GM12878 (cell line): ENCODE measurements around the gene ENTPD6. TPM values are rescaled to one million over a fixed set of nuclear protein-coding genes. Genes with fewer than 3 reads are reported as not detected.

Experiments
- ATAC-seq: fragments of 200-7000 bp; cut with Tn5 transposase; 3 replicates; pipeline ENCODE4 v1.9.1; 2020; ENCODE audit warnings: mild to moderate bottlenecking, moderate library complexity
- BruUV-seq: library from RNA; stranded (reverse); fragments of 400-500 nt; replicated peaks from 2 replicates; lab custom pipeline; 2021; lab: Mats Ljungman, UMichigan
- CTCF ChIA-PET: fragments of 300-600 bp; sonication (Branson Sonifier 250); formaldehyde crosslinking; extraction: SDS; loops from one replicate; lab custom pipeline; 2021; ENCODE audit warnings: inconsistent platforms; lab: Yijun Ruan, JAX
- POLR2A ChIA-PET: fragments of 350-600 bp; formaldehyde crosslinking; extraction: SDS; loops from one replicate; lab custom pipeline; 2021; ENCODE audit warnings: inconsistent platforms; lab: Charles Lee
- RAD21 ChIA-PET: fragments of 300-600 bp; sonication (Branson Sonifier 250); formaldehyde crosslinking; loops from one replicate; lab custom pipeline; 2023; ENCODE audit warnings: antibody characterized with exemption; ENCODE audit not compliant: unreplicated experiment; lab: Charles Lee
- SMC1A ChIA-PET: fragments of 300-600 bp; sonication (Branson Sonifier 250); formaldehyde crosslinking; loops from one replicate; lab custom pipeline; 2023; ENCODE audit not compliant: unreplicated experiment, uncharacterized antibody; lab: Charles Lee
- DNase-seq: peaks from one replicate; pipeline ENCODE4 v3.0.0-alpha.2; 2011; ENCODE audit warnings: low read depth, low spot score
- FAIRE-seq: peaks from 3 replicates; lab custom pipeline; 2011; peaks lifted over from hg19 to GRCh38; lab: Jason Lieb, UNC
- H2AFZ ChIP-seq: 2 replicates; pipeline ENCODE4 v1.6.0; 2011; ENCODE audit warnings: low read depth, low read length, control low read depth; ENCODE audit not compliant: control insufficient read depth
- H3K27ac ChIP-seq: 2 replicates; pipeline ENCODE4 v1.5.1; 2011; ENCODE audit warnings: control low read depth; ENCODE audit not compliant: control insufficient read depth, insufficient read depth
- H3K27me3 ChIP-seq, 2 experiments: replicated peaks in 1 of 2; 2 replicates each; pipeline versions ENCODE4 v1.6.0 to v1.6.1; 2011; ENCODE audit warnings: low read length in 1 of 2; ENCODE audit not compliant: control insufficient read depth in 2 of 2, insufficient read depth in 2 of 2
- H3K36me3 ChIP-seq, 2 experiments: 2 replicates each; pipeline ENCODE4 v1.5.1; 2011; ENCODE audit warnings: low read length in 1 of 2; ENCODE audit not compliant: control insufficient read depth in 2 of 2, insufficient read depth in 2 of 2
- H3K4me1 ChIP-seq: 2 replicates; pipeline ENCODE4 v1.6.1; 2011; ENCODE audit warnings: mild to moderate bottlenecking, low read length, moderate library complexity, mixed read lengths; ENCODE audit not compliant: control insufficient read depth, insufficient read depth
- H3K4me2 ChIP-seq: 2 replicates; pipeline ENCODE4 v1.6.0; 2011; ENCODE audit warnings: control low read depth; ENCODE audit not compliant: control insufficient read depth, insufficient read depth
- H3K4me3 ChIP-seq: fragments of 200-600 bp; sonication (generic); 2 replicates; pipeline ENCODE4 v1.5.1; 2016
- H3K79me2 ChIP-seq: 2 replicates; pipeline ENCODE4 v1.6.0; 2011; ENCODE audit warnings: low read length; ENCODE audit not compliant: control insufficient read depth, insufficient read depth
- H3K9ac ChIP-seq: 2 replicates; pipeline ENCODE4 v1.8.0; 2011; ENCODE audit warnings: low read length, control low read depth, mixed read lengths; ENCODE audit not compliant: control insufficient read depth, insufficient read depth
- H3K9me3 ChIP-seq: replicated peaks from 3 replicates; pipeline ENCODE4 v1.5.1; 2011; ENCODE audit warnings: mild to moderate bottlenecking, low read length; ENCODE audit not compliant: control insufficient read depth, insufficient read depth
- H4K20me1 ChIP-seq: 2 replicates; pipeline ENCODE4 v1.6.0; 2011; ENCODE audit not compliant: control insufficient read depth, insufficient read depth
- CBX5 ChIP-seq: sonication (generic); IDR thresholded peaks from 2 replicates; pipeline ENCODE4 v1.6.1; 2016; ENCODE audit warnings: low read depth, moderate library complexity, mild to moderate bottlenecking, inconsistent platforms
- EP300 ChIP-seq, 2 experiments: fragments of 150-350 bp in 1 of 2; IDR thresholded peaks; 2 replicates each; pipeline ENCODE4 v1.6.1; 2011 to 2012; ENCODE audit warnings: low read depth in 2 of 2, low read length in 2 of 2, borderline replicate concordance in 1 of 2, improper control_type of control experiment in 1 of 2, inconsistent platforms in 1 of 2; ENCODE audit not compliant: control insufficient read depth in 1 of 2
- EZH2 ChIP-seq: IDR thresholded peaks from 2 replicates; pipeline ENCODE4 v1.6.1; 2012; ENCODE audit warnings: low read depth, mild to moderate bottlenecking, control low read depth, inconsistent platforms, low read length, borderline replicate concordance; ENCODE audit not compliant: control insufficient read depth
- GATAD2B ChIP-seq: fragments of 450-650 bp; conservative IDR thresholded peaks from 2 replicates; pipeline ENCODE4 v1.6.1; 2017; ENCODE audit warnings: low read depth, mild to moderate bottlenecking, moderate library complexity
- HDAC6 ChIP-seq: fragments of 200-600 bp; sonication (generic); IDR thresholded peaks from one replicate; pipeline ENCODE4 v1.8.0; 2017; ENCODE audit warnings: antibody characterized with exemption; ENCODE audit not compliant: unreplicated experiment
- HDGF ChIP-seq: fragments of 450-650 bp; IDR thresholded peaks from 2 replicates; pipeline ENCODE4 v1.6.1; 2016; ENCODE audit warnings: antibody characterized with exemption
- KDM1A ChIP-seq: fragments of 200-600 bp; sonication (generic); IDR thresholded peaks from 2 replicates; pipeline ENCODE4 v1.6.1; 2016; ENCODE audit warnings: borderline replicate concordance
- MYB ChIP-seq: fragments of 150-350 bp; IDR thresholded peaks from 2 replicates; pipeline ENCODE4 v1.6.1; 2014; ENCODE audit warnings: mild to moderate bottlenecking, low read depth, low read length, borderline replicate concordance
- NR2C1 ChIP-seq: fragments of 450-650 bp; IDR thresholded peaks from 2 replicates; pipeline ENCODE4 v1.6.1; 2017; ENCODE audit warnings: antibody characterized with exemption, mild to moderate bottlenecking, moderate library complexity
- SMAD1 ChIP-seq: fragments of 450-650 bp; IDR thresholded peaks from 2 replicates; pipeline ENCODE4 v1.6.1; 2018; ENCODE audit warnings: mild to moderate bottlenecking, low read depth; ENCODE audit not compliant: partially characterized antibody
- SRF ChIP-seq, 2 experiments: IDR thresholded peaks; 2 replicates each; pipeline ENCODE4 v1.6.1; 2011; ENCODE audit warnings: low read depth in 2 of 2, low read length in 2 of 2, mild to moderate bottlenecking in 1 of 2, moderate library complexity in 1 of 2
- TBL1XR1 ChIP-seq: IDR thresholded peaks from 2 replicates; pipeline ENCODE4 v1.6.1; 2012; ENCODE audit warnings: low read depth, low read length, improper control_type of control experiment
- TCF7 ChIP-seq: IDR thresholded peaks from 2 replicates; pipeline ENCODE4 v1.6.1; 2014; ENCODE audit warnings: antibody characterized with exemption, borderline replicate concordance
- USF1 ChIP-seq: IDR thresholded peaks from 2 replicates; pipeline ENCODE4 v1.6.1; 2011; ENCODE audit warnings: borderline replicate concordance, low read depth, mild to moderate bottlenecking, moderate library complexity, mixed read lengths, low read length; ENCODE audit not compliant: insufficient read depth; ENCODE audit errors: extremely low read length
- YY1 ChIP-seq: IDR thresholded peaks from 2 replicates; pipeline ENCODE4 v1.6.1; 2011; ENCODE audit warnings: low read depth, mild to moderate bottlenecking, low read length
- ZNF622 ChIP-seq: fragments of 450-650 bp; IDR thresholded peaks from 2 replicates; pipeline ENCODE4 v1.6.1; 2017; ENCODE audit warnings: mild to moderate bottlenecking, inconsistent platforms
- WGBS: methylation state at CpG from one replicate; pipeline ENCODE4 v1.1.6; 2016; ENCODE audit warnings: low lambda C conversion rate; ENCODE audit not compliant: insufficient replicate concordance, insufficient coverage; ENCODE audit errors: missing lambda C conversion rate; 5-methylcytosine and 5-hydroxymethylcytosine counted together
- in situ Hi-C: fragments of 300-500 bp; cut with MboI; formaldehyde crosslinking; loops from 9 replicates; pipeline ENCODE4 v1.14.3; 2018; ENCODE audit warnings: mixed read lengths
- intact Hi-C: fragments of 100-400 bp; cut with micrococcal nuclease; formaldehyde crosslinking; loops from one replicate; pipeline ENCODE4 v1.14.2; 2022; ENCODE audit not compliant: unreplicated experiment
- polyA plus RNA-seq, 11 experiments: library from polyadenylated mRNA; depleted of rRNA in 4 of 11; unstranded in 6 of 11; stranded (reverse) in 5 of 11; fragments of >200 nt; fragmentation: Nextera tagmentation in 4 of 11; fragmentation: Illumina TruSeq in 1 of 11; extraction: Ambion mirVana in 4 of 11; extraction: Trizol in 1 of 11; gene quantifications; 1 replicate in 1 of 11; 2 replicates in 10 of 11; pipeline versions ENCODE4 v1.2.1 to v1.2.3, GENCODE V29; 2011 to 2016; ENCODE audit warnings: inconsistent platforms in 2 of 11, missing spikeins in 2 of 11, low read depth in 1 of 11
- total RNA-seq, 4 experiments: library from RNA; depleted of rRNA in 3 of 4; stranded (reverse); fragments of >200 nt in 3 of 4; fragmentation: Illumina TruSeq in 1 of 4; extraction: Trizol in 1 of 4; gene quantifications; 2 replicates each; pipeline versions ENCODE4 v1.2.1 to v1.2.3, GENCODE V29; 2013 to 2021

The ENTPD6 gene
- total and polyA plus RNA-seq, 10 of the 15 experiments (the other 5 are each of a cell fraction or from before 2014, with no cell fraction given): 0.53 to 45.4 (median 31.1) TPM

GRCh38 chr20:25187220-25187619 is 8.3 kb upstream of the ENTPD6 start:
- intact Hi-C loops (no loop called here), in situ Hi-C loops (no loop called here)
- Histone ChIP-seq H3K4me3 (no peak overlapping the region), H3K27me3 (peaks cover 4% of the 10 kb centered on the region in 2 experiments; a peak in 3 of 4 replicates), H3K27ac (no peak overlapping the region), H4K20me1 (no peaks in the 10 kb centered on the region), H3K36me3 (no peaks in the 10 kb centered on the region), H3K9ac (no peak overlapping the region), H3K4me2 (no peak overlapping the region), H3K4me1 (no peaks in the 10 kb centered on the region), H3K79me2 (no peaks in the 10 kb centered on the region), H2AFZ (no peak overlapping the region), H3K9me3 (no peaks in the 10 kb centered on the region; the same call in 2 of the 3 replicates)
- FAIRE-seq: no peak
- ChIA-PET RAD21 (no interaction called here), CTCF (interaction anchor here (1.0 kb wide), 1 partner anchor 190 kb away, joined by 4 read pairs; no protein-coding TSS in a partner anchor), SMC1A (interaction anchor here (1.1 kb wide), 1 partner anchor 16 kb away, joined by 6 read pairs; no protein-coding TSS in a partner anchor), POLR2A (interaction anchor here (0.8 kb wide), 1 partner anchor 13 kb away, joined by 3 read pairs; no protein-coding TSS in a partner anchor)
- DNase-seq: no peak
- WGBS: 59% methylated on average over 3 of the region's 3 CpGs
- no peak for ATAC-seq
- BruUV-seq: no TSS peak
- TF ChIP-seq GATAD2B (no peak), EZH2 (no peak), USF1 (no peak), KDM1A (no peak), CBX5 (no peak)

GRCh38 chr20:25187635-25188034 is 7.9 kb upstream of the ENTPD6 start:
- Histone ChIP-seq H3K4me3 (no peak overlapping the region), H4K20me1 (no peaks in the 10 kb centered on the region), H3K4me2 (no peak overlapping the region), H3K36me3 (no peaks in the 10 kb centered on the region), H3K27ac (no peak overlapping the region), H3K4me1 (no peaks in the 10 kb centered on the region), H3K27me3 (peaks cover 4% of the 10 kb centered on the region in 2 experiments; a peak in 3 of 4 replicates), H3K9ac (no peak overlapping the region), H3K9me3 (no peaks in the 10 kb centered on the region; the same call in 2 of the 3 replicates), H2AFZ (no peak overlapping the region), H3K79me2 (no peaks in the 10 kb centered on the region)
- intact Hi-C loops: no loop called here
- WGBS: 47% methylated on average over 7 of the region's 7 CpGs
- in situ Hi-C loops: no loop called here
- DNase-seq (no peak), ATAC-seq (no peak), FAIRE-seq (no peak)
- no TSS peak for BruUV-seq
- POLR2A ChIA-PET: no interaction called here
- SMC1A ChIA-PET: interaction anchor here (1.1 kb wide), 1 partner anchor 16 kb away, joined by 6 read pairs; no protein-coding TSS in a partner anchor
- RAD21 ChIA-PET: no interaction called here
- CTCF ChIA-PET: interaction anchor here (1.0 kb wide), 1 partner anchor 190 kb away, joined by 4 read pairs; no protein-coding TSS in a partner anchor
- TF ChIP-seq EP300 (IDR thresholded peaks at IDR 0.05; ENCODE audit: borderline replicate concordance in 1 of 2, control insufficient read depth in 1 of 2, low read depth in 2 of 2, low read length in 2 of 2) (no peak), SRF (IDR thresholded peaks at IDR 0.05; ENCODE audit: low read depth in 2 of 2, low read length in 2 of 2) (no peak), HDAC6 (no peak), TBL1XR1 (no peak), NR2C1 (no peak), YY1 (no peak), MYB (no peak), HDGF (no peak), ZNF622 (no peak), SMAD1 (no peak), TCF7 (no peak)
